PC-3 (cell line): ENCODE results near the gene TLN1. TPM values are rescaled to one million over a fixed set of nuclear protein-coding genes. Genes with fewer than 3 reads are reported as not detected.
A peak's percentile ranks its signal among the peaks of the same experiment; 100 is the strongest.

Experiments used
- ATAC-seq: fragments of 200-7000 bp; cut with Tn5 transposase; 2 replicates; pipeline ENCODE4 v1.9.1; 2020; ENCODE audit warnings: mild to moderate bottlenecking, moderate library complexity
- BruUV-seq: library from RNA; stranded (reverse); fragments of 400-500 nt; replicated peaks from 2 replicates; lab custom pipeline; 2021; lab: Mats Ljungman, UMichigan
- CTCF ChIA-PET: fragments of 300-600 bp; sonication (Branson Sonifier 250); formaldehyde crosslinking; loops from one replicate; lab custom pipeline; 2022; ENCODE audit warnings: antibody characterized with exemption; lab: Charles Lee
- POLR2A ChIA-PET: fragments of 300-600 bp; sonication (Branson Sonifier 250); formaldehyde crosslinking; loops from one replicate; lab custom pipeline; 2022; ENCODE audit warnings: antibody characterized with exemption; ENCODE audit not compliant: unreplicated experiment; lab: Charles Lee
- DNase-seq: peaks from one replicate; pipeline ENCODE4 v3.0.0-alpha.2; 2015
- H2AFZ ChIP-seq: fragments of 300-600 bp; sonication (generic); 2 replicates; pipeline ENCODE4 v1.6.0; 2016; ENCODE audit warnings: antibody characterized with exemption, low read length
- H3F3A ChIP-seq: fragments of 300-600 bp; sonication (generic); one replicate; pipeline ENCODE4 v1.6.0; 2017; ENCODE audit warnings: antibody characterized with exemption, low read length, control low read depth, mild to moderate bottlenecking; ENCODE audit not compliant: unreplicated experiment
- H3K27ac ChIP-seq: fragments of 300-600 bp; sonication (generic); 2 replicates; pipeline ENCODE4 v1.5.1; 2016; ENCODE audit warnings: mild to moderate bottlenecking, low read length
- H3K27me3 ChIP-seq: fragments of 300-600 bp; sonication (generic); 2 replicates; pipeline ENCODE4 v1.6.1; 2016; ENCODE audit warnings: low read length, mixed read lengths
- H3K36me3 ChIP-seq: fragments of 300-600 bp; sonication (generic); 2 replicates; pipeline ENCODE4 v1.6.1; 2016; ENCODE audit warnings: low read depth, mixed run types, low read length, mixed read lengths
- H3K4me1 ChIP-seq: fragments of 300-600 bp; sonication (generic); 2 replicates; pipeline ENCODE4 v1.5.1; 2016; ENCODE audit warnings: low read length; ENCODE audit not compliant: insufficient read depth
- H3K4me2 ChIP-seq: fragments of 300-600 bp; sonication (generic); 2 replicates; pipeline ENCODE4 v1.6.0; 2016; ENCODE audit warnings: low read length
- H3K4me3 ChIP-seq: fragments of 300-600 bp; sonication (generic); 2 replicates; pipeline ENCODE4 v1.5.1; 2016; ENCODE audit warnings: mild to moderate bottlenecking, low read length, mixed read lengths
- H3K79me2 ChIP-seq: fragments of 300-600 bp; sonication (generic); 2 replicates; pipeline ENCODE4 v1.6.1; 2017; ENCODE audit warnings: low read length, mixed read lengths
- H3K9ac ChIP-seq: fragments of 300-600 bp; sonication (generic); 2 replicates; pipeline ENCODE4 v1.6.0; 2016; ENCODE audit warnings: mild to moderate bottlenecking, low read length
- H3K9me2 ChIP-seq: fragments of 300-600 bp; sonication (generic); replicated peaks from 2 replicates; pipeline ENCODE4 v1.6.1; 2016; ENCODE audit warnings: mixed run types, low read length, mixed read lengths
- H3K9me3 ChIP-seq: fragments of 300-600 bp; sonication (generic); 2 replicates; pipeline ENCODE4 v1.6.1; 2016; ENCODE audit warnings: low read length, mixed read lengths
- H4K20me1 ChIP-seq: fragments of 300-600 bp; sonication (generic); 2 replicates; pipeline ENCODE4 v1.6.1; 2016; ENCODE audit warnings: low read length, mixed read lengths
- CTCF ChIP-seq: fragments of 300-600 bp; sonication (generic); conservative IDR thresholded peaks from 2 replicates; pipeline ENCODE4 v1.5.1; 2017; ENCODE audit warnings: antibody characterized with exemption, low read depth, mild to moderate bottlenecking, low read length
- EZH2 ChIP-seq: fragments of 300-600 bp; sonication (generic); IDR thresholded peaks from one replicate; pipeline ENCODE4 v1.6.1; 2017; ENCODE audit warnings: antibody characterized with exemption, mild to moderate bottlenecking, low read length; ENCODE audit not compliant: unreplicated experiment
- EZH2phosphoT487 ChIP-seq: fragments of 300-600 bp; sonication (generic); IDR thresholded peaks from 2 replicates; pipeline ENCODE4 v1.6.1; 2018; ENCODE audit warnings: mild to moderate bottlenecking, antibody characterized with exemption, low read length, borderline replicate concordance
- intact Hi-C: fragments of 100-400 bp; cut with micrococcal nuclease; formaldehyde crosslinking; loops from 2 replicates; pipeline ENCODE4 v1.9.0; 2023
- total RNA-seq: library from RNA; depleted of rRNA; stranded (reverse); fragments of >200 nt; gene quantifications from 2 replicates; pipeline ENCODE4 v1.2.3, GENCODE V29; 2014

The TLN1 gene
- total RNA-seq, 1 experiment from 2014 or later: 118 TPM

GRCh38 chr9:35659340-35659739 is 72.7 kb downstream of the TLN1 start:
- H4K20me1 ChIP-seq: no peaks in the 10 kb centered on the region
- DNase-seq: peak; percentile 84
- no TSS peak for BruUV-seq
- H3K9me3 ChIP-seq: no peaks in the 10 kb centered on the region
- TF ChIP-seq CTCF (no peak), EZH2phosphoT487 (no peak), EZH2 (no peak)
- peak overlapping the region; percentile 98 for H3K4me2 ChIP-seq
- peak overlapping the region; percentile 96 for H3K4me3 ChIP-seq
- ATAC-seq: peak; percentile 28
- peak overlapping the region; percentile 98 for H3K27ac ChIP-seq
- peaks cover 7% of the 10 kb centered on the region for H3F3A ChIP-seq
- no peaks in the 10 kb centered on the region for H3K27me3 ChIP-seq
- POLR2A ChIA-PET: no interaction called here
- peaks cover 37% of the 10 kb centered on the region for H3K4me1 ChIP-seq
- H3K9me2 ChIP-seq: no peaks in the 10 kb centered on the region
- H3K9ac ChIP-seq: peak overlapping the region; percentile 97
- CTCF ChIA-PET: no interaction called here
- intact Hi-C loops: loop anchor here (2.0 to 10.0 kb wide), 3 partner anchors 38 to 135 kb away; partner anchors contain the start of gene NPR2
- H3K36me3 ChIP-seq: peaks cover 20% of the 10 kb centered on the region
- H2AFZ ChIP-seq: no peak overlapping the region
- peaks cover 33% of the 10 kb centered on the region for H3K79me2 ChIP-seq

GRCh38 chr9:35658968-35659220 is 73.1 kb downstream of the TLN1 start:
- H3K4me3 ChIP-seq: peak overlapping the region; percentile 96
- H4K20me1 ChIP-seq: no peaks in the 10 kb centered on the region
- H3K4me1 ChIP-seq: peaks cover 32% of the 10 kb centered on the region
- CTCF ChIA-PET: no interaction called here
- TSS peak; percentile 55 for BruUV-seq
- no peaks in the 10 kb centered on the region for H3K9me3 ChIP-seq
- peaks cover 20% of the 10 kb centered on the region for H3K36me3 ChIP-seq
- H3K9me2 ChIP-seq: no peaks in the 10 kb centered on the region
- H3K27ac ChIP-seq: peak overlapping the region; percentile 98
- H3K9ac ChIP-seq: peak overlapping the region; percentile 97
- intact Hi-C loops: loop anchor here (2.0 to 10.0 kb wide), 3 partner anchors 38 to 136 kb away; partner anchors contain the start of gene NPR2
- peak; percentile 21 for ATAC-seq
- H3F3A ChIP-seq: peaks cover 7% of the 10 kb centered on the region
- H3K27me3 ChIP-seq: no peaks in the 10 kb centered on the region
- POLR2A ChIA-PET: interaction anchor here (0.6 kb wide), 1 partner anchor 244 kb away, joined by 3 read pairs; no protein-coding TSS in a partner anchor
- no peak overlapping the region for H2AFZ ChIP-seq
- H3K79me2 ChIP-seq: peaks cover 29% of the 10 kb centered on the region
- TF ChIP-seq EZH2phosphoT487 (no peak), CTCF (no peak), EZH2 (no peak)
- peak overlapping the region; percentile 98 for H3K4me2 ChIP-seq
- DNase-seq: peak; percentile 62

- Histone ChIP-seq H3K4me3 (peak within 1 kb of the TSS; percentile 96), H3K27ac (peak within 1 kb of the TSS; percentile 98), H3K36me3 (peaks cover 20% of the 10 kb centered on the region), H3K79me2 (peaks cover 29% of the 10 kb centered on the region), H3K9me2 (no peaks in the 10 kb centered on the region), H3K9me3 (no peaks in the 10 kb centered on the region), H4K20me1 (no peaks in the 10 kb centered on the region), H3K9ac (peak within 1 kb of the TSS; percentile 97), H3K4me2 (peak within 1 kb of the TSS; percentile 98), H3K27me3 (no peaks in the 10 kb centered on the region), H2AFZ (peak within 1 kb of the TSS; percentile 89), H3K4me1 (peaks cover 27% of the 10 kb centered on the region), H3F3A (peaks cover 7% of the 10 kb centered on the region)
- ATAC-seq (peak; percentile 60), DNase-seq (peak; percentile 81)
- intact Hi-C loops: loop anchor here (2.0 to 10.0 kb wide), 3 partner anchors 39 to 136 kb away; partner anchors contain the start of gene NPR2
- no peak for TF ChIP-seq EZH2phosphoT487
- peak; percentile 57 for TF ChIP-seq CTCF
- no peak for TF ChIP-seq EZH2
- no TSS peak for BruUV-seq
- ChIA-PET CTCF (interaction anchor here (0.6 to 1.1 kb wide), 2 partner anchors 52 to 69 kb away, joined by 3 read pairs; no protein-coding TSS in a partner anchor), POLR2A (interaction anchor here (0.6 to 0.8 kb wide), 3 partner anchors 54 to 244 kb away, joined by 3 to 4 read pairs (median 3); no protein-coding TSS in a partner anchor)
Measured at GRCh38 chr9:35658137-35658967, 73.6 kb downstream of the TLN1 start, which contains the start of gene CCDC107. Gene CCDC107, plus strand, starts transcription at chr9:35658292. Its CDS starts 88 bp downstream, at chr9:35658380.
